Liver (tissue), 9 donors: ENCODE measurements around the gene MISP3. TPM values are rescaled to one million over a fixed set of nuclear protein-coding genes. Genes with fewer than 3 reads are reported as not detected.

Experiments
- DNase-seq: peaks from one replicate; pipeline ENCODE4 v3.0.0-alpha.2; 2017; ENCODE audit warnings: low spot score
- H3K27ac ChIP-seq, 2 donors: one replicate each; pipeline ENCODE4 v1.7.0; 2013; ENCODE audit warnings: inconsistent platforms in 2 of 2, low read length in 2 of 2, control low read depth in 1 of 2, low read depth in 1 of 2, mild to moderate bottlenecking in 1 of 2
- H3K27me3 ChIP-seq, 4 donors: one replicate each; pipeline versions ENCODE4 v1.6.1 to v1.7.0; 2013; ENCODE audit warnings: low read length in 3 of 4, inconsistent platforms in 1 of 4, mild to moderate bottlenecking in 1 of 4, moderate library complexity in 1 of 4; ENCODE audit not compliant: control insufficient read depth in 4 of 4, insufficient read depth in 4 of 4
- H3K36me3 ChIP-seq, 4 donors: one replicate each; pipeline versions ENCODE4 v1.6.1 to v1.7.0; 2013; ENCODE audit warnings: low read length in 3 of 4, mild to moderate bottlenecking in 3 of 4, low read depth in 1 of 4, moderate library complexity in 1 of 4; ENCODE audit not compliant: control insufficient read depth in 4 of 4, insufficient read depth in 3 of 4
- H3K4me1 ChIP-seq, 4 donors: one replicate each; pipeline versions ENCODE4 v1.6.1 to v1.7.0; 2013; ENCODE audit warnings: low read length in 3 of 4, mild to moderate bottlenecking in 3 of 4, moderate library complexity in 1 of 4; ENCODE audit not compliant: control insufficient read depth in 4 of 4, insufficient read depth in 4 of 4
- H3K4me3 ChIP-seq, 3 donors: one replicate each; pipeline versions ENCODE4 v1.6.1 to v1.7.0; 2013; ENCODE audit warnings: low read length in 3 of 3, control low read depth in 1 of 3, low read depth in 1 of 3, mild to moderate bottlenecking in 1 of 3
- H3K9ac ChIP-seq, 2 donors: one replicate each; pipeline ENCODE4 v1.7.0; 2013; ENCODE audit warnings: low read length in 2 of 2, mild to moderate bottlenecking in 2 of 2, moderate library complexity in 2 of 2, control low read depth in 1 of 2, low read depth in 1 of 2
- H3K9me3 ChIP-seq, 4 donors: one replicate each; pipeline versions ENCODE4 v1.6.1 to v1.7.0; 2013; ENCODE audit warnings: low read length in 3 of 4; ENCODE audit not compliant: control insufficient read depth in 4 of 4
- ATF3 ChIP-seq: IDR thresholded peaks from 2 replicates; pipeline ENCODE4 v1.6.1; 2016; ENCODE audit warnings: antibody characterized with exemption
- CTCF ChIP-seq: fragments of 150-350 bp; IDR thresholded peaks from 2 replicates; pipeline ENCODE4 v1.5.1; 2017; ENCODE audit warnings: improper control_type of control experiment, low read depth, low read length; ENCODE audit not compliant: missing input control
- EGR1 ChIP-seq, 2 donors: IDR thresholded peaks; 2 replicates each; pipeline ENCODE4 v1.6.1; 2016 to 2018; ENCODE audit warnings: antibody characterized with exemption in 2 of 2, low read depth in 2 of 2
- FOXA1 ChIP-seq: IDR thresholded peaks from 2 replicates; pipeline ENCODE4 v1.6.1; 2016; ENCODE audit warnings: antibody characterized with exemption
- FOXA2 ChIP-seq: IDR thresholded peaks from 2 replicates; pipeline ENCODE4 v1.6.1; 2016; ENCODE audit warnings: antibody characterized with exemption
- GABPA ChIP-seq, 2 donors: IDR thresholded peaks in 1 of 2; conservative IDR thresholded peaks in 1 of 2; 2 replicates each; pipeline ENCODE4 v1.6.1; 2016; ENCODE audit warnings: antibody characterized with exemption in 2 of 2, mild to moderate bottlenecking in 1 of 2, moderate library complexity in 1 of 2
- HNF4A ChIP-seq, 2 donors: conservative IDR thresholded peaks; 2 replicates each; pipeline ENCODE4 v1.6.1; 2016; ENCODE audit warnings: antibody characterized with exemption in 2 of 2, mild to moderate bottlenecking in 2 of 2
- HNF4G ChIP-seq: IDR thresholded peaks from 2 replicates; pipeline ENCODE4 v1.6.1; 2016; ENCODE audit warnings: antibody characterized with exemption
- JUND ChIP-seq, 2 donors: IDR thresholded peaks; 2 replicates each; pipeline ENCODE4 v1.6.1; 2016; ENCODE audit warnings: antibody characterized with exemption in 2 of 2
- NR2F2 ChIP-seq: IDR thresholded peaks from 2 replicates; pipeline ENCODE4 v1.6.1; 2016; ENCODE audit warnings: antibody characterized with exemption
- REST ChIP-seq: IDR thresholded peaks from 2 replicates; pipeline ENCODE4 v1.6.1; 2016; ENCODE audit warnings: antibody characterized with exemption, mild to moderate bottlenecking
- RXRA ChIP-seq, 2 donors: IDR thresholded peaks; 2 replicates each; pipeline ENCODE4 v1.6.1; 2017 to 2018; ENCODE audit warnings: antibody characterized with exemption in 2 of 2, mild to moderate bottlenecking in 1 of 2
- SP1 ChIP-seq: IDR thresholded peaks from 2 replicates; pipeline ENCODE4 v1.6.1; 2018; ENCODE audit warnings: antibody characterized with exemption, mild to moderate bottlenecking
- TAF1 ChIP-seq: conservative IDR thresholded peaks from 2 replicates; pipeline ENCODE4 v1.6.1; 2016; ENCODE audit warnings: antibody characterized with exemption, mild to moderate bottlenecking
- YY1 ChIP-seq: IDR thresholded peaks from 2 replicates; pipeline ENCODE4 v1.6.1; 2016; ENCODE audit warnings: antibody characterized with exemption, mild to moderate bottlenecking
- WGBS: extraction: QIAGEN DNeasy Blood & Tissue Kit; methylation state at CpG from one replicate; pipeline ENCODE4 v1.1.7; 2013; 5-methylcytosine and 5-hydroxymethylcytosine counted together
- polyA plus RNA-seq, 2 donors: library from polyadenylated mRNA; stranded (reverse) in 1 of 2; unstranded in 1 of 2; fragments of 200-250 nt in 1 of 2; fragments of >200 nt in 1 of 2; fragmentation: Nextera tagmentation in 1 of 2; extraction: Ambion mirVana in 1 of 2; gene quantifications; one replicate each; pipeline versions ENCODE4 v1.2.1 to v1.2.3, GENCODE V29; 2013 to 2015
- total RNA-seq, 2 donors: library from RNA; depleted of rRNA; stranded (reverse); fragments of >200 nt; gene quantifications; one replicate each; pipeline ENCODE4 v1.2.3, GENCODE V29; 2014
- TF ChIP-seq, protein P1 (sequence below): IDR thresholded peaks from 2 replicates; pipeline ENCODE4 v1.6.1; 2016; ENCODE audit warnings: antibody characterized with exemption
- TF ChIP-seq, protein P2 (sequence below): IDR thresholded peaks from 2 replicates; pipeline ENCODE4 v1.6.1; 2016; ENCODE audit warnings: antibody characterized with exemption
- donor health status: healthy.
- donor health status: healthy.
- donor health status: healthy.
- donor health status: healthy.
- donor health status: healthy.

Gene MISP3
- total and polyA plus RNA-seq, 4 donors = 0.28 to 3.9 (median 2.8) TPM

DNA sequence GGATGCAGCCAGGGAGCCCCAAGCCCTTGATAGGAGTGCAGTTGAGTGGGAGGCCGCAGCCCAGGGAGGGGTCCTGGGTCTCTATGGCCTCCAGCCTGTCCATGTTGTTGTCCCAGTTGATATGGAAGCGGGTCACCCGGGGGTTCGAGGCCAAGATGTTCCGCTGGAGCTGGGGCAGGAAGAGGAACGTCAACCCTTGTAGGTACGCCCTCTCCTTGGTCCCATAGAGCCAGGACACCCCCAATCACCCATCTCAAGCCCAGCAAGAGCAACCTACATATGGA is 47.9 kb downstream of the MISP3 start:
- Histone ChIP-seq H3K27me3 (no peaks in the 10 kb centered on the region), H3K36me3 (no peaks in the 10 kb centered on the region), H3K4me1 (peaks cover 0 to 32% (median 28%) of the 10 kb centered on the region in 4 donors), H3K9ac (no peak overlapping the region), H3K27ac (no peak overlapping the region), H3K9me3 (no peaks in the 10 kb centered on the region), H3K4me3 (no peak overlapping the region)
- WGBS = 96% methylated on average over 7 of the region's 7 CpGs
- TF ChIP-seq NR2F2 (no peak), HNF4G (no peak), ATF3 (no peak), YY1 (no peak), FOXA1 (no peak), SP1 (no peak), CTCF (no peak), TAF1 (no peak), FOXA2 (no peak)
- TF ChIP-seq, protein P1, sequence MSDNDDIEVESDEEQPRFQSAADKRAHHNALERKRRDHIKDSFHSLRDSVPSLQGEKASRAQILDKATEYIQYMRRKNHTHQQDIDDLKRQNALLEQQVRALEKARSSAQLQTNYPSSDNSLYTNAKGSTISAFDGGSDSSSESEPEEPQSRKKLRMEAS = no peak
- no peak for DNase-seq

GRCh38 chr19:14122924-14123323 is 50.3 kb downstream of the MISP3 start:
- no peaks in the 10 kb centered on the region for H3K9me3 ChIP-seq
- peaks cover 0 to 17% (median 15%) of the 10 kb centered on the region in 4 donors for H3K4me1 ChIP-seq
- no peak for DNase-seq
- TF ChIP-seq ATF3 (no peak), HNF4A (conservative IDR thresholded peaks at IDR 0.05) (no peak), EGR1 (IDR thresholded peaks at IDR 0.05; ENCODE audit: low read depth in 2 of 2) (no peak), CTCF (no peak), FOXA2 (no peak), HNF4G (no peak), REST (no peak), RXRA (IDR thresholded peaks at IDR 0.05) (no peak), JUND (IDR thresholded peaks at IDR 0.05) (no peak), GABPA (IDR thresholded peaks at IDR 0.05 in 1 of 2, conservative IDR thresholded peaks at IDR 0.05 in 1 of 2) (no peak)
- TF ChIP-seq, protein P2, sequence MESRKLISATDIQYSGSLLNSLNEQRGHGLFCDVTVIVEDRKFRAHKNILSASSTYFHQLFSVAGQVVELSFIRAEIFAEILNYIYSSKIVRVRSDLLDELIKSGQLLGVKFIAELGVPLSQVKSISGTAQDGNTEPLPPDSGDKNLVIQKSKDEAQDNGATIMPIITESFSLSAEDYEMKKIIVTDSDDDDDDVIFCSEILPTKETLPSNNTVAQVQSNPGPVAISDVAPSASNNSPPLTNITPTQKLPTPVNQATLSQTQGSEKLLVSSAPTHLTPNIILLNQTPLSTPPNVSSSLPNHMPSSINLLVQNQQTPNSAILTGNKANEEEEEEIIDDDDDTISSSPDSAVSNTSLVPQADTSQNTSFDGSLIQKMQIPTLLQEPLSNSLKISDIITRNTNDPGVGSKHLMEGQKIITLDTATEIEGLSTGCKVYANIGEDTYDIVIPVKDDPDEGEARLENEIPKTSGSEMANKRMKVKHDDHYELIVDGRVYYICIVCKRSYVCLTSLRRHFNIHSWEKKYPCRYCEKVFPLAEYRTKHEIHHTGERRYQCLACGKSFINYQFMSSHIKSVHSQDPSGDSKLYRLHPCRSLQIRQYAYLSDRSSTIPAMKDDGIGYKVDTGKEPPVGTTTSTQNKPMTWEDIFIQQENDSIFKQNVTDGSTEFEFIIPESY = no peak
- H3K36me3 ChIP-seq = no peaks in the 10 kb centered on the region
- no peaks in the 10 kb centered on the region for H3K27me3 ChIP-seq
- WGBS = 98% methylated on average over 6 of the region's 6 CpGs
- H3K9ac ChIP-seq = no peak overlapping the region
- no peak overlapping the region for H3K4me3 ChIP-seq
- H3K27ac ChIP-seq = no peak overlapping the region
